ENCODE data around the gene PCDHA2. TPM values are rescaled to one million over a fixed set of nuclear protein-coding genes. Genes with fewer than 3 reads are reported as not detected.
"Not testable (repeated sequence)": the region's sequence is repeated elsewhere in the genome, so short reads cannot be mapped to it uniquely, and the experiment has no call there.

Gene PCDHA2
- total RNA-seq, 1 donor from 2014 or later: not detected

DNA sequence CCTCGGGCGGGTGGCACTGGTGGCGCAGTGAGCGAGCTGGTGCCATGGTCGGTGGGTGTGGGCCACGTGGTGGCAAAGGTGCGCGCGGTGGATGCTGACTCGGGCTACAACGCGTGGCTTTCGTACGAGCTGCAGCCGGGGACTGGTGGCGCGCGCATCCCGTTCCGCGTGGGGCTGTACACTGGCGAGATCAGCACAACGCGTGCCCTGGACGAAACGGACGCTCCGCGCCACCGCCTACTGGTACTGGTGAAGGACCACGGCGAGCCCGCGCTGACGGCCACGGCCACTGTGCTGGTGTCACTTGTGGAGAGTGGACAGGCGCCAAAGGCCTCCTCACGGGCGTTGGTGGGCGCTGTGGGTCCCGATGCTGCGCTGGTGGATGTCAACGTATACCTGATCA lies 14.2 kb downstream of the PCDHA2 start:
- no peak for DNase-seq (ENCODE audit: low spot score)

GRCh38 chr5:140821375-140822280 lies 27.0 kb downstream of the PCDHA2 start, which contains the start of gene PCDHA5:
Gene PCDHA5, plus strand, starts transcription at chr5:140821613.
- DNase-seq (ENCODE audit: low spot score): no peak

DNA sequence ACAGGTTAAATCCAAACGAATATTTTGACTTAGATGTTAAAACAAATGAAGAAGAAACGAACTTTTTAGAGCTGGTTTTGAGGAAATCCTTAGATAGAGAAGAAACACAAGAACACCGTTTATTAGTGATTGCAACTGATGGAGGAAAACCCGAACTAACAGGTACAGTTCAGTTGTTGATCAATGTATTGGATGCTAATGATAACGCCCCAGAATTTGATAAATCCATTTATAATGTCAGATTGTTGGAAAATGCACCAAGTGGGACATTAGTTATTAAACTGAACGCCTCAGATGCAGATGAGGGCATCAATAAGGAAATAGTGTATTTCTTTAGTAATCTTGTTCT lies 27.6 kb downstream of the PCDHA2 start:
- DNase-seq (ENCODE audit: low spot score): no peak

DNA sequence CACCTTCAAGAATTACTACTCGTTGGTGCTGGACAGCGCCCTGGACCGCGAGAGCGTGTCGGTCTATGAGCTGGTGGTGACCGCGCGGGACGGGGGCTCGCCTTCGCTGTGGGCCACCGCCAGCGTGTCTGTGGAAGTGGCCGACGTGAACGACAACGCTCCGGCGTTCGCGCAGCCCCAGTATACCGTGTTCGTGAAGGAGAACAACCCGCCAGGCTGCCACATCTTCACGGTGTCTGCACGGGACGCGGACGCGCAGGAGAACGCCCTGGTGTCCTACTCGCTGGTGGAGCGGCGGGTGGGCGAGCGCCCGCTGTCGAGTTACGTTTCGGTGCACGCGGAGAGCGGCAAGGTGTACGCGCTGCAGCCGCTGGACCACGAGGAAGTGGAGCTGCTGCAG lies 28.3 kb downstream of the PCDHA2 start:
- DNase-seq (ENCODE audit: low spot score): not testable (repeated sequence)

DNA sequence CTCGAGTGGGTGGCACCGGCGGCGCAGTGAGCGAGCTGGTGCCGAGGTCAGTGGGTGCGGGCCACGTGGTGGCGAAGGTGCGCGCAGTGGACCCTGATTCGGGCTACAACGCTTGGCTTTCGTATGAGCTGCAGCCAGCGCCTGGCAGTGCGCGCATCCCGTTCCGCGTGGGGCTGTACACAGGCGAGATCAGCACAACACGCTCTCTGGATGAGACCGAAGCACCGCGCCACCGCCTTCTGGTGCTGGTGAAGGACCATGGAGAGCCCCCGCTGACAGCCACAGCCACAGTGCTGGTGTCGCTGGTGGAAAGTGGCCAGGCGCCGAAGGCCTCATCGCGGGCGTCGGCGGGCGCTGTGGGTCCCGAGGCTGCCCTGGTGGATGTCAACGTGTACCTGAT lies 28.8 kb downstream of the PCDHA2 start:
- DNase-seq (ENCODE audit: low spot score): no peak

DNA sequence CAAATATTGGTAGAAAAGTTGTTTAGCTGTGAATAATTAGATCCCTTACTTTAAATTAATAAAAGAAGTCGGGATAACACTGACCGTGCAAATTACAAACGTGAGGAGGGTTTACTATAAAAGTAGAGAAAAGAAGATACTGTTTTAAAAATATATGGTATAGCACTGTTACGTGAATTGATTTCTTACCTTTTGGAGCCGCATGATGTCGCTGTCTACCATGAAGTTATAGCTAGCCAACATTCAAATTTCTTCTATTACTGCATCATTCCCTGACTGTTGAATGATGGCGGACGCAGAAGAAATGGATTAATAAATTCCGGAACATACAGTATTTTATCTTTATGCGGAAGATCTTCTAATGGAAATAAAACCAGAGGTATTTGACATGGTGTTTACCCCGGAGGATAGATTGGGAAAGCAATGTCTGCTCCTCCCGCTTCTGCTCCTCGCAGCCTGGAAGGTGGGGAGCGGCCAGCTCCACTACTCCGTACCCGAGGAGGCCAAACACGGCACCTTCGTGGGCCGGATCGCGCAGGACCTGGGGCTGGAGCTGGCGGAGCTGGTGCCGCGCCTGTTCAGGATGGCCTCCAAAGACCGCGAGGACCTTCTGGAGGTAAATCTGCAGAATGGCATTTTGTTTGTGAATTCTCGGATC lies 33.2 kb downstream of the PCDHA2 start, which contains the start of gene PCDHA6:
PCDHA6 (plus strand) TSS at position 257 of the 658 bp plus-strand sequence; CDS start at position 389, 132 bp downstream.
- no peak for DNase-seq (ENCODE audit: low spot score)

- no peak for DNase-seq (ENCODE audit: low spot score)
Measured at GRCh38 chr5:140828362-140828737, 33.7 kb downstream of the PCDHA2 start.

- not testable (repeated sequence) for DNase-seq (ENCODE audit: low spot score)
Measured at GRCh38 chr5:140829511-140830501, 35.2 kb downstream of the PCDHA2 start.

DNA sequence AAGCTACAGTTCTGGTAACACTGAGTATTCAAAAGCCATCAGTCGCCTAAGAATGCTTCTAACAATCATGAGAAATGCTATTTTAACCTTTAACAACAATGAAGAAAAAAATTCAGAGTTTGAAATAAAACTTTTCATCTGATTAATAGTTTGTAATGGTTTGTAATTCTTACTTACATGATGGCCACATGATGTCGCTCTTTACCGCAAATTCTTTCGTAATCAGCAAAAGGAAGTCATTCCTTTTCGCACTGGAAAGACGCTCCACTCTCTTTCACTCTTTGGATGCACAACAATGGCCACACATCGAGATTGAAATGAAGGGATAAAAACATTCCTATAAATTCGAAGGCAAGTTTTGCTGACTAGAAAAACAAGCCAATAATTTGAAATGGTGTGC lies 39.3 kb downstream of the PCDHA2 start, which contains the start of gene PCDHA7:
PCDHA7 (plus strand) TSS at position 277 of the 400 bp plus-strand sequence; CDS start at position 392, 115 bp downstream.
- no peak for DNase-seq (ENCODE audit: low spot score)

GRCh38 chr5:140834439-140835008 lies 39.9 kb downstream of the PCDHA2 start:
- DNase-seq (ENCODE audit: low spot score): not testable (repeated sequence)

GRCh38 chr5:140835622-140836510 lies 41.2 kb downstream of the PCDHA2 start:
- peak; percentile 89 for DNase-seq (ENCODE audit: low spot score)

DNA sequence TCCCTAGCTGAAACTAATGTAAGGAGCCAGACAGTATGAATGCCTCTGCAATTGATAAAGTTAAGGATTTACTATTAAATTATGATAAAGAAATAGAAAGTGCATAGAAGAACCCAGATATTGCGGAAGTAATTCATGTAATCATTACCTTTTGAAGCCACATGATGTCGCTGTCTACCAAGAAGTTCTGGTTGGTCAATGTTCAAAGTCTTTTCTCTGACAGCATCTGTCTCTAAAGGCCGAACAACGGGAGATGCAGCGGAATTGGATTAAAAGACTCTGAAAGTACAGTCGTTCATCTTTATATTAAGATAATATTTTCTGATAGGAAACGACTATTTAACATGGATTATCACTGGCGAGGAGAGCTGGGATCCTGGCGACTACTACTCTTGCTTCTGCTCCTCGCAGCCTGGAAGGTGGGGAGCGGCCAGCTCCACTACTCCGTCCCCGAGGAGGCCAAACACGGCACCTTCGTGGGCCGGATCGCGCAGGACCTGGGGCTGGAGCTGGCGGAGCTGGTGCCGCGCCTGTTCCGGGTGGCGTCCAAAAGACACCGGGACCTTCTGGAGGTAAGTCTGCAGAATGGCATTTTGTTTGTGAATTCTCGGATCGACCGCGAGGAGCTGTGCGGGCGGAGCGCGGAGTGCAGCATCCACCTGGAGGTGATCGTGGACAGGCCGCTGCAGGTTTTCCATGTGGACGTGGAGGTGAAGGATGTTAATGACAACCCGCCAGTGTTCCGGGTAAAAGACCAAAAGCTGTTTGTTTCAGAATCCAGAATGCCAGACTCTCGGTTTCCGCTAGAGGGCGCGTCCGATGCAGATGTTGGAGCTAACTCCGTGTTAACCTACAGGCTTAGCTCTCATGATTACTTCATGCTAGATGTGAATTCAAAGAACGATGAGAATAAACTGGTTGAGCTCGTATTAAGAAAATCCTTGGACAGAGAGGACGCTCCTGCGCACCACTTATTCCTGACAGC lies 46.6 kb downstream of the PCDHA2 start, which contains the start of gene PCDHA8:
PCDHA8 (plus strand) TSS at position 210 of the 985 bp plus-strand sequence; CDS start at position 345, 135 bp downstream.
- peak; percentile 72 for DNase-seq (ENCODE audit: low spot score)

- DNase-seq (ENCODE audit: low spot score): peak; percentile 74
Measured at GRCh38 chr5:140842798-140843733, 48.4 kb downstream of the PCDHA2 start.
